Measurements from ENCODE around the gene FDXACB1.

FDXACB1 gene

GRCh38 chr11:111841370-111842053 is 37.5 kb downstream of the FDXACB1 start:
- peak; percentile 80 for DNase-seq

GRCh38 chr11:111840143-111840542 is 38.8 kb downstream of the FDXACB1 start:
- DNase-seq = no peak

- no peak for DNase-seq
These were observed 40.9 kb downstream of the FDXACB1 start for GRCh38 chr11:111838054-111838453.

- no peak for DNase-seq
These were observed 41.5 kb downstream of the FDXACB1 start for GRCh38 chr11:111837366-111837891.

GRCh38 chr11:111836721-111837120 is 42.2 kb downstream of the FDXACB1 start:
- DNase-seq = no peak

GRCh38 chr11:111836162-111836561 is 42.8 kb downstream of the FDXACB1 start:
- DNase-seq = no peak

- DNase-seq = no peak
These were observed 43.3 kb downstream of the FDXACB1 start for GRCh38 chr11:111835665-111836064.

- DNase-seq = no peak
These were observed 44.4 kb downstream of the FDXACB1 start for GRCh38 chr11:111834432-111835163.

GRCh38 chr11:111833524-111833923 is 45.4 kb downstream of the FDXACB1 start:
- no peak for DNase-seq

- peak; percentile 18 for DNase-seq
These were observed 49.6 kb downstream of the FDXACB1 start for GRCh38 chr11:111829185-111829968.

- no peak for DNase-seq
These were observed 52.5 kb downstream of the FDXACB1 start for GRCh38 chr11:111826322-111826950.

All from fibroblast of skin of right biceps (primary cell).